KMS-11 (cell line): Measurements from ENCODE around the gene TMEM144.
A peak's percentile ranks its signal among the peaks of the same experiment; 100 is the strongest.

Experiments used
- H2AFZ ChIP-seq: fragments of 200-600 bp; sonication (generic); 2 replicates; pipeline ENCODE4 v1.6.1; 2016; ENCODE audit warnings: antibody characterized with exemption, mixed run types, low read depth
- H3K27ac ChIP-seq: fragments of 200-600 bp; sonication (generic); 2 replicates; pipeline ENCODE4 v1.6.1; 2016; ENCODE audit warnings: mild to moderate bottlenecking, mixed run types
- H3K27me3 ChIP-seq: fragments of 200-600 bp; sonication (generic); 2 replicates; pipeline ENCODE4 v1.6.1; 2017; ENCODE audit warnings: mild to moderate bottlenecking, low read depth, mixed run types, moderate library complexity; ENCODE audit not compliant: insufficient read depth
- H3K36me3 ChIP-seq: fragments of 200-600 bp; sonication (generic); 2 replicates; pipeline ENCODE4 v1.6.1; 2017; ENCODE audit warnings: mild to moderate bottlenecking, mixed run types; ENCODE audit not compliant: insufficient read depth
- H3K4me1 ChIP-seq: fragments of 200-600 bp; sonication (generic); 2 replicates; pipeline ENCODE4 v1.6.1; 2016; ENCODE audit warnings: mild to moderate bottlenecking, low read depth, mixed run types; ENCODE audit not compliant: poor library complexity, severe bottlenecking
- H3K4me2 ChIP-seq: fragments of 200-600 bp; sonication (generic); 2 replicates; pipeline ENCODE4 v1.7.0; 2016; ENCODE audit warnings: mild to moderate bottlenecking, mixed run types
- H3K4me3 ChIP-seq: fragments of 200-600 bp; sonication (generic); IDR thresholded peaks from 2 replicates; pipeline ENCODE4 v1.6.1; 2017; ENCODE audit warnings: low read depth, low read length, mixed read lengths; ENCODE audit not compliant: insufficient read depth
- H3K79me2 ChIP-seq: fragments of 200-600 bp; sonication (generic); 2 replicates; pipeline ENCODE4 v1.6.1; 2016; ENCODE audit warnings: low read depth, mixed run types; ENCODE audit not compliant: insufficient read depth
- H3K9ac ChIP-seq: fragments of 200-600 bp; sonication (generic); 2 replicates; pipeline ENCODE4 v1.6.1; 2016; ENCODE audit warnings: mild to moderate bottlenecking, mixed run types
- H4K20me1 ChIP-seq: fragments of 200-600 bp; sonication (generic); 2 replicates; pipeline ENCODE4 v1.6.1; 2016; ENCODE audit warnings: mild to moderate bottlenecking, mixed run types; ENCODE audit not compliant: insufficient read depth
- CTCF ChIP-seq: fragments of 200-600 bp; sonication (generic); conservative IDR thresholded peaks from 2 replicates; pipeline ENCODE4 v1.6.1; 2017; ENCODE audit warnings: low read depth, mild to moderate bottlenecking, antibody characterized with exemption, low read length, moderate library complexity, mixed read lengths

Gene TMEM144

GRCh38 chr4:158176776-158177175 lies 33.5 kb upstream of the TMEM144 start:
- Histone ChIP-seq H3K9ac (no peak overlapping the region), H3K36me3 (no peaks in the 10 kb centered on the region), H4K20me1 (no peaks in the 10 kb centered on the region), H3K4me1 (peaks cover 10% of the 10 kb centered on the region), H3K4me2 (no peak overlapping the region), H3K27ac (no peak overlapping the region), H3K27me3 (no peaks in the 10 kb centered on the region), H2AFZ (no peak overlapping the region), H3K79me2 (no peaks in the 10 kb centered on the region), H3K4me3 (no peak overlapping the region)
- no peak for TF ChIP-seq CTCF

GRCh38 chr4:158179465-158179864 lies 30.8 kb upstream of the TMEM144 start:
- Histone ChIP-seq H3K4me2 (no peak overlapping the region), H3K27ac (no peak overlapping the region), H3K36me3 (no peaks in the 10 kb centered on the region), H3K9ac (no peak overlapping the region), H3K4me3 (no peak overlapping the region), H2AFZ (no peak overlapping the region), H3K79me2 (no peaks in the 10 kb centered on the region), H3K27me3 (no peaks in the 10 kb centered on the region), H3K4me1 (no peaks in the 10 kb centered on the region), H4K20me1 (no peaks in the 10 kb centered on the region)
- no peak for TF ChIP-seq CTCF

- Histone ChIP-seq H3K36me3 (no peaks in the 10 kb centered on the region), H3K27me3 (no peaks in the 10 kb centered on the region), H3K9ac (no peak overlapping the region), H4K20me1 (no peaks in the 10 kb centered on the region), H3K4me1 (no peaks in the 10 kb centered on the region), H2AFZ (peak overlapping the region; percentile 2; the same call in 1 of the 2 replicates), H3K27ac (no peak overlapping the region), H3K79me2 (no peaks in the 10 kb centered on the region), H3K4me3 (no peak overlapping the region), H3K4me2 (no peak overlapping the region)
- no peak for TF ChIP-seq CTCF
These were observed 28.4 kb upstream of the TMEM144 start for GRCh38 chr4:158181906-158182305.

GRCh38 chr4:158182736-158183135 lies 27.6 kb upstream of the TMEM144 start:
- no peaks in the 10 kb centered on the region for H3K4me1 ChIP-seq
- H3K27ac ChIP-seq: no peak overlapping the region
- no peak for TF ChIP-seq CTCF
- H4K20me1 ChIP-seq: no peaks in the 10 kb centered on the region
- no peak overlapping the region for H3K4me2 ChIP-seq
- no peak overlapping the region for H3K9ac ChIP-seq
- no peaks in the 10 kb centered on the region for H3K79me2 ChIP-seq
- no peaks in the 10 kb centered on the region for H3K27me3 ChIP-seq
- no peak overlapping the region for H3K4me3 ChIP-seq
- H3K36me3 ChIP-seq: no peaks in the 10 kb centered on the region
- no peak overlapping the region for H2AFZ ChIP-seq

GRCh38 chr4:158186815-158187214 lies 23.5 kb upstream of the TMEM144 start:
- Histone ChIP-seq H3K27me3 (no peaks in the 10 kb centered on the region), H2AFZ (no peak overlapping the region), H4K20me1 (no peaks in the 10 kb centered on the region), H3K79me2 (no peaks in the 10 kb centered on the region), H3K4me3 (no peak overlapping the region), H3K27ac (no peak overlapping the region), H3K36me3 (no peaks in the 10 kb centered on the region), H3K9ac (no peak overlapping the region), H3K4me2 (no peak overlapping the region), H3K4me1 (no peaks in the 10 kb centered on the region)
- no peak for TF ChIP-seq CTCF
